Measurements from ENCODE around the gene HTR6.

GRCh38 chr1:19710825-19711611 is 46.3 kb downstream of the HTR6 start:
- no peak for TF ChIP-seq EZH2 (IDR thresholded peaks at IDR 0.05; ENCODE audit: insufficient read depth, poor library complexity, severe bottlenecking)
- TF ChIP-seq EZH2phosphoT487 (IDR thresholded peaks at IDR 0.05; ENCODE audit: insufficient read depth, low read depth): no peak
